Measurements from ENCODE around the gene EVX2.
A peak's percentile ranks its signal among the peaks of the same experiment; 100 is the strongest.

EVX2 gene

GRCh38 chr2:176096243-176096985, 12.7 kb upstream of the EVX2 start:
- no peak for TF ChIP-seq CTCF (conservative IDR thresholded peaks at IDR 0.05; ENCODE audit: low read depth, low read length)
- peak overlapping the region; percentile 90 for H3K9ac ChIP-seq
- H3K79me2 ChIP-seq (ENCODE audit: insufficient read depth, low read depth), result no peaks in the 10 kb centered on the region
- peaks cover 8% of the 10 kb centered on the region for H3K4me1 ChIP-seq (ENCODE audit: low read depth, poor library complexity, severe bottlenecking)
- H3K4me3 ChIP-seq (IDR thresholded peaks at IDR 0.05; ENCODE audit: insufficient read depth, low read depth, low read length), result peak overlapping the region; percentile 89
- H3K4me2 ChIP-seq, result peak overlapping the region; percentile 95
- H2AFZ ChIP-seq (ENCODE audit: low read depth), result peak overlapping the region; percentile 97
- peak overlapping the region; percentile 91 for H3K27ac ChIP-seq
- H3K27me3 ChIP-seq (ENCODE audit: insufficient read depth, low read depth), result no peaks in the 10 kb centered on the region
- H3K36me3 ChIP-seq (ENCODE audit: insufficient read depth), result no peaks in the 10 kb centered on the region
- H4K20me1 ChIP-seq (ENCODE audit: insufficient read depth), result no peaks in the 10 kb centered on the region

GRCh38 chr2:176095421-176095820, 11.7 kb upstream of the EVX2 start:
- no peak overlapping the region for H3K4me3 ChIP-seq (IDR thresholded peaks at IDR 0.05; ENCODE audit: insufficient read depth, low read depth, low read length)
- H3K36me3 ChIP-seq (ENCODE audit: insufficient read depth), result no peaks in the 10 kb centered on the region
- no peaks in the 10 kb centered on the region for H3K79me2 ChIP-seq (ENCODE audit: insufficient read depth, low read depth)
- peak overlapping the region; percentile 90; the same call in 1 of the 2 replicates for H3K9ac ChIP-seq
- H3K4me1 ChIP-seq (ENCODE audit: low read depth, poor library complexity, severe bottlenecking), result peaks cover 8% of the 10 kb centered on the region
- no peaks in the 10 kb centered on the region for H4K20me1 ChIP-seq (ENCODE audit: insufficient read depth)
- peak overlapping the region; percentile 20; the same call in 1 of the 2 replicates for H2AFZ ChIP-seq (ENCODE audit: low read depth)
- H3K27me3 ChIP-seq (ENCODE audit: insufficient read depth, low read depth), result no peaks in the 10 kb centered on the region
- no peak for TF ChIP-seq CTCF (conservative IDR thresholded peaks at IDR 0.05; ENCODE audit: low read depth, low read length)
- H3K27ac ChIP-seq, result peak overlapping the region; percentile 91; the same call in 1 of the 2 replicates
- H3K4me2 ChIP-seq, result peak overlapping the region; percentile 95

- Histone ChIP-seq H3K9ac (no peak overlapping the region), H3K4me2 (no peak overlapping the region), H3K4me3 (IDR thresholded peaks at IDR 0.05; ENCODE audit: insufficient read depth, low read depth, low read length) (no peak overlapping the region), H4K20me1 (ENCODE audit: insufficient read depth) (no peaks in the 10 kb centered on the region), H3K4me1 (ENCODE audit: low read depth, poor library complexity, severe bottlenecking) (peaks cover 8% of the 10 kb centered on the region), H3K27me3 (ENCODE audit: insufficient read depth, low read depth) (no peaks in the 10 kb centered on the region), H3K36me3 (ENCODE audit: insufficient read depth) (no peaks in the 10 kb centered on the region), H2AFZ (ENCODE audit: low read depth) (no peak overlapping the region), H3K27ac (no peak overlapping the region), H3K79me2 (ENCODE audit: insufficient read depth, low read depth) (no peaks in the 10 kb centered on the region)
- no peak for TF ChIP-seq CTCF (conservative IDR thresholded peaks at IDR 0.05; ENCODE audit: low read depth, low read length)
These were observed 10.6 kb upstream of the EVX2 start for GRCh38 chr2:176094349-176094748.

- no peak overlapping the region for H3K9ac ChIP-seq
- H3K4me3 ChIP-seq (IDR thresholded peaks at IDR 0.05; ENCODE audit: insufficient read depth, low read depth, low read length), result no peak overlapping the region
- no peaks in the 10 kb centered on the region for H3K27me3 ChIP-seq (ENCODE audit: insufficient read depth, low read depth)
- no peak overlapping the region for H2AFZ ChIP-seq (ENCODE audit: low read depth)
- H3K27ac ChIP-seq, result no peak overlapping the region
- no peaks in the 10 kb centered on the region for H3K79me2 ChIP-seq (ENCODE audit: insufficient read depth, low read depth)
- no peaks in the 10 kb centered on the region for H3K36me3 ChIP-seq (ENCODE audit: insufficient read depth)
- H3K4me2 ChIP-seq, result no peak overlapping the region
- peaks cover 8% of the 10 kb centered on the region for H3K4me1 ChIP-seq (ENCODE audit: low read depth, poor library complexity, severe bottlenecking)
- no peak for TF ChIP-seq CTCF (conservative IDR thresholded peaks at IDR 0.05; ENCODE audit: low read depth, low read length)
- no peaks in the 10 kb centered on the region for H4K20me1 ChIP-seq (ENCODE audit: insufficient read depth)
These were observed 10.1 kb upstream of the EVX2 start for GRCh38 chr2:176093898-176094249.

Measured in KMS-11 (cell line).